Measurements from ENCODE around the gene ALPI. TPM values are rescaled to one million over a fixed set of nuclear protein-coding genes. Genes with fewer than 3 reads are reported as not detected.
"Not testable (repeated sequence)": the region's sequence is repeated elsewhere in the genome, so short reads cannot be mapped to it uniquely, and the experiment has no call there.

The ALPI gene
- total RNA-seq, 1 experiment from 2014 or later: 5.3 TPM

DNA sequence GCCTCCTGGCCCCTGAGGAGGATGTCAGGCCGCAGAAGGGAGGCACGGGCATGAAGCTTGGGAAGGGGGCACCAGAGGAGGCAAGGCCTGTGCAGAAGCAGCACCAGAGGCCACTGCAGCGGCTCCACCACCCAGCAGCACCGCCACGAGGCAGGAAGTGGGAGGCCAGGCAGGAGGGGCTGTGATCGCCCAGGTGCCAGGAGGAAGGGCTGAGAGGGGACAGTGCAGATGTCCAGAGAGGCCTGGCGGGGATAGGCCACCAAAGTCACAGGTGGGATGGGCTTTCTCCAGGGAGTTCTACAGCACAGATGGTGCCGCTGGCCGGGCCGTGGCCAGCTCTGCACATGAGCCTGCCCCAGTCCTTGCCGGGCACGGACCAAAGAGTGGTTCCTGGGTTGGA lies 6.0 kb upstream of the ALPI start:
- no peak overlapping the region for H3K4me3 ChIP-seq (ENCODE audit: low read depth, low read length)
- POLR2A ChIA-PET: no interaction called here
- CTCF ChIA-PET: no interaction called here
- no peaks in the 10 kb centered on the region for H3K36me3 ChIP-seq (ENCODE audit: control insufficient read depth, insufficient read depth, low read length)
- Mint-ChIP-seq H3K4me3 (ENCODE audit: unreplicated experiment) (no peak overlapping the region), H3K27ac (ENCODE audit: unreplicated experiment) (no peak overlapping the region), H3K27me3 (ENCODE audit: insufficient read depth, unreplicated experiment) (no peaks in the 10 kb centered on the region), H3K4me1 (ENCODE audit: low read depth, unreplicated experiment) (no peaks in the 10 kb centered on the region), H3K36me3 (ENCODE audit: insufficient read depth, unreplicated experiment) (no peaks in the 10 kb centered on the region), H3K9me3 (ENCODE audit: unreplicated experiment) (no peaks in the 10 kb centered on the region)
- no peaks in the 10 kb centered on the region for H3K4me1 ChIP-seq
- DNase-seq: no peak
- TF ChIP-seq, protein P1, sequence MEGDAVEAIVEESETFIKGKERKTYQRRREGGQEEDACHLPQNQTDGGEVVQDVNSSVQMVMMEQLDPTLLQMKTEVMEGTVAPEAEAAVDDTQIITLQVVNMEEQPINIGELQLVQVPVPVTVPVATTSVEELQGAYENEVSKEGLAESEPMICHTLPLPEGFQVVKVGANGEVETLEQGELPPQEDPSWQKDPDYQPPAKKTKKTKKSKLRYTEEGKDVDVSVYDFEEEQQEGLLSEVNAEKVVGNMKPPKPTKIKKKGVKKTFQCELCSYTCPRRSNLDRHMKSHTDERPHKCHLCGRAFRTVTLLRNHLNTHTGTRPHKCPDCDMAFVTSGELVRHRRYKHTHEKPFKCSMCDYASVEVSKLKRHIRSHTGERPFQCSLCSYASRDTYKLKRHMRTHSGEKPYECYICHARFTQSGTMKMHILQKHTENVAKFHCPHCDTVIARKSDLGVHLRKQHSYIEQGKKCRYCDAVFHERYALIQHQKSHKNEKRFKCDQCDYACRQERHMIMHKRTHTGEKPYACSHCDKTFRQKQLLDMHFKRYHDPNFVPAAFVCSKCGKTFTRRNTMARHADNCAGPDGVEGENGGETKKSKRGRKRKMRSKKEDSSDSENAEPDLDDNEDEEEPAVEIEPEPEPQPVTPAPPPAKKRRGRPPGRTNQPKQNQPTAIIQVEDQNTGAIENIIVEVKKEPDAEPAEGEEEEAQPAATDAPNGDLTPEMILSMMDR (IDR thresholded peaks at IDR 0.05; ENCODE audit: insufficient read depth in 1 of 2, low read depth in 1 of 2, low read length in 1 of 2, severe bottlenecking in 1 of 2, unreplicated experiment in 1 of 2): no peak
- intact Hi-C loops (cut with micrococcal nuclease; ENCODE audit: unreplicated experiment): no loop called here
- no peaks in the 10 kb centered on the region for H3K27me3 ChIP-seq (replicated peaks; ENCODE audit: control insufficient read depth, insufficient read depth, low read length)
- no peaks in the 10 kb centered on the region for H3K9me3 ChIP-seq
- BruUV-seq (replicated peaks): no TSS peak

DNA sequence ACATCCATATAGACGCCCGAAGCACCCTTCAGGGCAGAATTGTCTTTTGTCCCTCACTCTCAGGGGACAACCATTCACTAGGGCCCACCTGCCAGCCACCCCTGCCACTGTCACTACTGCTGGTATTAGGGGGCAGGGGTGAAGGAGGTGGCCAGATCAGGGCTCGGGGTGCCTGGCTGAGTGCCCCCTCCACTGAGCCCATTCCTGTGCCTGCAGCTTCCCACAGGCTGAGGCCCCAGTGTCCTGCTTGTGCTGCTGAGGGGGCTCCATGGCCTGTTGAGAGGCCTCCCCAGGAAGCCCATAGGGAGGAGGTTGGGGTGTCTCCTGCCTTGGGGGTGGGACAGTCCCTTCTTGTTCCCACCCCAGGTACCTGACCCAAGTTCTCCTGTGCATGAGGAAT lies 4.3 kb upstream of the ALPI start:
- H3K4me3 Mint-ChIP-seq (ENCODE audit: unreplicated experiment); intact Hi-C loops (cut with micrococcal nuclease; ENCODE audit: unreplicated experiment); POLR2A ChIA-PET; H3K27me3 Mint-ChIP-seq (ENCODE audit: insufficient read depth, unreplicated experiment); H3K9me3 ChIP-seq; H3K27ac Mint-ChIP-seq (ENCODE audit: unreplicated experiment); H3K4me1 Mint-ChIP-seq (ENCODE audit: low read depth, unreplicated experiment); H3K27me3 ChIP-seq (replicated peaks; ENCODE audit: control insufficient read depth, insufficient read depth, low read length); BruUV-seq (replicated peaks); H3K9me3 Mint-ChIP-seq (ENCODE audit: unreplicated experiment); CTCF ChIA-PET; H3K36me3 Mint-ChIP-seq (ENCODE audit: insufficient read depth, unreplicated experiment); H3K4me3 ChIP-seq (ENCODE audit: low read depth, low read length); DNase-seq; H3K36me3 ChIP-seq (ENCODE audit: control insufficient read depth, insufficient read depth, low read length): not testable (repeated sequence)
- H3K4me1 ChIP-seq: peaks cover 11% of the 10 kb centered on the region

DNA sequence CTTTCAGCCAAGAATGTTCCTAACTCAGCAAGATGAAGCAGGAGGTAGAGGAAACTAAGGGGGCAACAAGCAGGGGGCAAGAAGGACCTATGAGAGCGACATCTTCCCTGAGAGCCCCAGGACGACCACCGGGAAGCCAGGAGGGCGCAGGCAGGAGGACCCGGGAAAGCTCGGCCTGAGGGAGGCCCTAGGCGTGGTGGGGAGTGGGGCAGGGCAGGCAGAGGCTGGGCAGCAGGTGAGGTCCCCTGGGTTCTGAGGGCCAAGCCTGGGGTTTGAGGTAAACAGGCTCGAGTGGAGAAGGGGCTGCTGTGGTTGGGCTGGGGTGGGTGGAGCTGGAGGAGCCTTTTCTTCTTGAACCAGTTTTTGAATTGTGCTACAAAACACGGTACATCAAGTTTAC lies 1.3 kb upstream of the ALPI start:
- Mint-ChIP-seq H3K27ac (ENCODE audit: unreplicated experiment) (no peak overlapping the region), H3K36me3 (ENCODE audit: insufficient read depth, unreplicated experiment) (no peaks in the 10 kb centered on the region), H3K9me3 (ENCODE audit: unreplicated experiment) (no peaks in the 10 kb centered on the region), H3K27me3 (ENCODE audit: insufficient read depth, unreplicated experiment) (no peaks in the 10 kb centered on the region), H3K4me1 (ENCODE audit: low read depth, unreplicated experiment) (no peaks in the 10 kb centered on the region), H3K4me3 (ENCODE audit: unreplicated experiment) (no peak overlapping the region)
- no TSS peak for BruUV-seq (replicated peaks)
- Histone ChIP-seq H3K9me3 (no peaks in the 10 kb centered on the region), H3K4me3 (ENCODE audit: low read depth, low read length) (no peak overlapping the region), H3K36me3 (ENCODE audit: control insufficient read depth, insufficient read depth, low read length) (no peaks in the 10 kb centered on the region), H3K4me1 (peaks cover 11% of the 10 kb centered on the region), H3K27me3 (replicated peaks; ENCODE audit: control insufficient read depth, insufficient read depth, low read length) (no peaks in the 10 kb centered on the region)
- intact Hi-C loops (cut with micrococcal nuclease; ENCODE audit: unreplicated experiment): no loop called here
- TF ChIP-seq, protein P1 (IDR thresholded peaks at IDR 0.05; ENCODE audit: insufficient read depth in 1 of 2, low read depth in 1 of 2, low read length in 1 of 2, severe bottlenecking in 1 of 2, unreplicated experiment in 1 of 2): no peak
- ChIA-PET CTCF (interaction anchor here (1.4 kb wide), 1 partner anchor 10 kb away, joined by 4 read pairs; no protein-coding TSS in a partner anchor), POLR2A (no interaction called here)
- DNase-seq: no peak
